Neural progenitor cell (in vitro differentiated cells): Measurements from ENCODE around the gene ANKRD6.

Experiments
- EZH2 ChIP-seq: fragments of 200-600 bp; sonication (generic); IDR thresholded peaks from 2 replicates; pipeline ENCODE4 v1.6.1; 2017; ENCODE audit warnings: antibody characterized with exemption, mild to moderate bottlenecking, moderate library complexity
- EZH2phosphoT487 ChIP-seq: fragments of 200-600 bp; sonication (generic); IDR thresholded peaks from 2 replicates; pipeline ENCODE4 v1.6.1; 2017; ENCODE audit warnings: antibody characterized with exemption
- TF ChIP-seq, protein P1 (sequence below): fragments of 200-600 bp; sonication (generic); IDR thresholded peaks from 2 replicates; pipeline ENCODE4 v1.5.1; 2017; ENCODE audit warnings: antibody characterized with exemption, mild to moderate bottlenecking

DNA sequence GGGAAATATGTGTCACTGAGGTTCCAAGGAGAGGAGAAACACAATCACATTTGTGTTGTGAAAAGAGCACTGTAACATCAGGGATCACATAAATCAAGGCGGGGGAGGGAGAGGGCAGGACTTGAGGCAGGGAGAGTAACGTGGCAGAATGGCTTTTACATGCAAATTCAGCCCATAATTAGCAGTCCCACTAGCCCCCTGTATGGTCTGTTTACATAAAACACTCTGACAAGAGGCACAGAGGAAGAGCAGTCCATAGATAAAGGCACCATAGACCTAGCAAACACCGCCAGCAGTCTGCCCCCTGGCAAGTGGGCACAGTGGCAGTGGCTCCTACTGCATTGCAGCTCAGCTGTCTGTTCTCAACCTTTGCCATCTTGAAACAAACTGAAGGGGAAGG, 122.9 kb downstream of the ANKRD6 start:
- TF ChIP-seq EZH2: no peak
- TF ChIP-seq, protein P1, sequence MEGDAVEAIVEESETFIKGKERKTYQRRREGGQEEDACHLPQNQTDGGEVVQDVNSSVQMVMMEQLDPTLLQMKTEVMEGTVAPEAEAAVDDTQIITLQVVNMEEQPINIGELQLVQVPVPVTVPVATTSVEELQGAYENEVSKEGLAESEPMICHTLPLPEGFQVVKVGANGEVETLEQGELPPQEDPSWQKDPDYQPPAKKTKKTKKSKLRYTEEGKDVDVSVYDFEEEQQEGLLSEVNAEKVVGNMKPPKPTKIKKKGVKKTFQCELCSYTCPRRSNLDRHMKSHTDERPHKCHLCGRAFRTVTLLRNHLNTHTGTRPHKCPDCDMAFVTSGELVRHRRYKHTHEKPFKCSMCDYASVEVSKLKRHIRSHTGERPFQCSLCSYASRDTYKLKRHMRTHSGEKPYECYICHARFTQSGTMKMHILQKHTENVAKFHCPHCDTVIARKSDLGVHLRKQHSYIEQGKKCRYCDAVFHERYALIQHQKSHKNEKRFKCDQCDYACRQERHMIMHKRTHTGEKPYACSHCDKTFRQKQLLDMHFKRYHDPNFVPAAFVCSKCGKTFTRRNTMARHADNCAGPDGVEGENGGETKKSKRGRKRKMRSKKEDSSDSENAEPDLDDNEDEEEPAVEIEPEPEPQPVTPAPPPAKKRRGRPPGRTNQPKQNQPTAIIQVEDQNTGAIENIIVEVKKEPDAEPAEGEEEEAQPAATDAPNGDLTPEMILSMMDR: no peak
- no peak for TF ChIP-seq EZH2phosphoT487
